ENCODE results near the gene SEMA3F.

Gene SEMA3F

DNA sequence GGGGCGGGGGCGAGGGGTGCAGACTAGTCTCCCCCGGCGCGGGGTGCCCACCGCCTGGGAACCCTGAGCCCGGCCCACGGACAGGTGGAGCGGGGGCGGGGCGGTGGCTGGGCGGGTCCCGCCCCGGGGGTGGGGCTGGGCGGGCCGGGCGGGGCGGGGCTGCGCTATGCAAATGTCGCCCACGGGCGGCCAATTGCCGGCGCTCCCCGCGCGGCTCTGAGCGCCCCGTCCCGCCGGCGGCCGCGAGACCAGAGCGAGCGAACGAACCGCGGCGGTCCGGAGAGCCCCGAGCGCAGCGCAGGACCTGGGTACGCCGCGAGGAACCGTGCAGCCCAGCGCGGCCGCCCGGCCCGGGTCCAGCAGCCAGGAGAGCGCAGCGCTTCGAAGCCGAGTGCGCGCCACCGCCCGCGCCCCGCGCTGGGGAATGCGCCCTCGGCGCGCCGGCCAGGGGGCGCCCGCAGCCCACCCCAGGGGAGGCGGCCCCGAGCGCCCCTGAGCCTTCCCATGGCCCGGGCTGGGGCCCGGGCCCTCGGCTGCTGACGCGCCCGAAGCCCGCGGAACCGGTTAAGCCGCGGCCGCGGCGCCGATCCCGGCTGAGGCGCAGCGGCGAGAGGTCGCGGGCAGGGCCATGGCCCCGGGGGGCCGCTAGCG, at the start of gene SEMA3F:
Gene SEMA3F (plus strand): TSS at position 485 of the 651 bp plus-strand sequence. CDS start 4,299 bp downstream, outside the sequence.
- peak; percentile 51; the same call in 1 of the 2 replicates for TF ChIP-seq TAF1 (IDR thresholded peaks at IDR 0.05; ENCODE audit: low read depth)
- no peak for TF ChIP-seq TCF12 (IDR thresholded peaks at IDR 0.05; ENCODE audit: low read depth)
- peak; percentile 16; the same call in 1 of the 2 replicates for TF ChIP-seq RAD21 (IDR thresholded peaks at IDR 0.05; ENCODE audit: low read depth)
- TF ChIP-seq EGR1 (IDR thresholded peaks at IDR 0.05): no peak; the same call in 1 of the 2 replicates
- no peak for TF ChIP-seq CREB1 (IDR thresholded peaks at IDR 0.05; ENCODE audit: low read depth)
- 0 out of 2 replicates have a peak, but pooled peaks have one; percentile 12 for TF ChIP-seq ZBTB7A (IDR thresholded peaks at IDR 0.05; ENCODE audit: low read depth)
- TF ChIP-seq TEAD4 (IDR thresholded peaks at IDR 0.05): no peak

DNA sequence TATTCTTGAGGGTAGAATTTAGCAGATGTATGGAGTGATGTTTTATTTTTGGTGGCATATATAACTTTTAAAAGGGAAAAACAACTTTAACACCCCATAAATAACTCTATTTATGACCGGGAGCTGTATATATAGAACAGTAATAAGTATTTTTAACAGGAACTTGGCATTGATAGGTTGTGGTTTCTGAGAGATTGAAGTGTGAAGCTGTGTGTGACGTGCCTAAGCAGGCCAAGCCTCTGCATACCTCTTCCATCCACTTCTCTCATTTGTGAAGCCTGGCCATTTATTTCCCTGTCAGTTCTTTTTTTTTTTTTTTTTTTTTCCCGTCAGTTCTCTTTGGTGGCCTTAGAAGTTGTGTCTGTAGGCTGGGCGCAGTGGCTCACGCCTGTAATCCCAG, 43.4 kb upstream of the SEMA3F start:
- TF ChIP-seq, protein P1, sequence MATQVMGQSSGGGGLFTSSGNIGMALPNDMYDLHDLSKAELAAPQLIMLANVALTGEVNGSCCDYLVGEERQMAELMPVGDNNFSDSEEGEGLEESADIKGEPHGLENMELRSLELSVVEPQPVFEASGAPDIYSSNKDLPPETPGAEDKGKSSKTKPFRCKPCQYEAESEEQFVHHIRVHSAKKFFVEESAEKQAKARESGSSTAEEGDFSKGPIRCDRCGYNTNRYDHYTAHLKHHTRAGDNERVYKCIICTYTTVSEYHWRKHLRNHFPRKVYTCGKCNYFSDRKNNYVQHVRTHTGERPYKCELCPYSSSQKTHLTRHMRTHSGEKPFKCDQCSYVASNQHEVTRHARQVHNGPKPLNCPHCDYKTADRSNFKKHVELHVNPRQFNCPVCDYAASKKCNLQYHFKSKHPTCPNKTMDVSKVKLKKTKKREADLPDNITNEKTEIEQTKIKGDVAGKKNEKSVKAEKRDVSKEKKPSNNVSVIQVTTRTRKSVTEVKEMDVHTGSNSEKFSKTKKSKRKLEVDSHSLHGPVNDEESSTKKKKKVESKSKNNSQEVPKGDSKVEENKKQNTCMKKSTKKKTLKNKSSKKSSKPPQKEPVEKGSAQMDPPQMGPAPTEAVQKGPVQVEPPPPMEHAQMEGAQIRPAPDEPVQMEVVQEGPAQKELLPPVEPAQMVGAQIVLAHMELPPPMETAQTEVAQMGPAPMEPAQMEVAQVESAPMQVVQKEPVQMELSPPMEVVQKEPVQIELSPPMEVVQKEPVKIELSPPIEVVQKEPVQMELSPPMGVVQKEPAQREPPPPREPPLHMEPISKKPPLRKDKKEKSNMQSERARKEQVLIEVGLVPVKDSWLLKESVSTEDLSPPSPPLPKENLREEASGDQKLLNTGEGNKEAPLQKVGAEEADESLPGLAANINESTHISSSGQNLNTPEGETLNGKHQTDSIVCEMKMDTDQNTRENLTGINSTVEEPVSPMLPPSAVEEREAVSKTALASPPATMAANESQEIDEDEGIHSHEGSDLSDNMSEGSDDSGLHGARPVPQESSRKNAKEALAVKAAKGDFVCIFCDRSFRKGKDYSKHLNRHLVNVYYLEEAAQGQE (IDR thresholded peaks at IDR 0.05; ENCODE audit: low read depth): no peak
- TF ChIP-seq ZBTB7A (IDR thresholded peaks at IDR 0.05; ENCODE audit: low read depth) (no peak), TAF1 (IDR thresholded peaks at IDR 0.05; ENCODE audit: low read depth) (no peak), TEAD4 (IDR thresholded peaks at IDR 0.05) (no peak), EGR1 (IDR thresholded peaks at IDR 0.05) (no peak), YY1 (IDR thresholded peaks at IDR 0.05; ENCODE audit: low read depth) (no peak), RAD21 (IDR thresholded peaks at IDR 0.05; ENCODE audit: low read depth) (no peak), EP300 (IDR thresholded peaks at IDR 0.05; ENCODE audit: borderline replicate concordance) (no peak), CREB1 (IDR thresholded peaks at IDR 0.05; ENCODE audit: low read depth) (no peak), NFIC (IDR thresholded peaks at IDR 0.05) (no peak), FOXM1 (IDR thresholded peaks at IDR 0.05; ENCODE audit: borderline replicate concordance, low read depth) (no peak), CEBPB (IDR thresholded peaks at IDR 0.05) (no peak), TCF12 (IDR thresholded peaks at IDR 0.05; ENCODE audit: low read depth) (no peak)
- TF ChIP-seq, protein P2, sequence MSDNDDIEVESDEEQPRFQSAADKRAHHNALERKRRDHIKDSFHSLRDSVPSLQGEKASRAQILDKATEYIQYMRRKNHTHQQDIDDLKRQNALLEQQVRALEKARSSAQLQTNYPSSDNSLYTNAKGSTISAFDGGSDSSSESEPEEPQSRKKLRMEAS (IDR thresholded peaks at IDR 0.05): no peak
- TF ChIP-seq, protein P3, sequence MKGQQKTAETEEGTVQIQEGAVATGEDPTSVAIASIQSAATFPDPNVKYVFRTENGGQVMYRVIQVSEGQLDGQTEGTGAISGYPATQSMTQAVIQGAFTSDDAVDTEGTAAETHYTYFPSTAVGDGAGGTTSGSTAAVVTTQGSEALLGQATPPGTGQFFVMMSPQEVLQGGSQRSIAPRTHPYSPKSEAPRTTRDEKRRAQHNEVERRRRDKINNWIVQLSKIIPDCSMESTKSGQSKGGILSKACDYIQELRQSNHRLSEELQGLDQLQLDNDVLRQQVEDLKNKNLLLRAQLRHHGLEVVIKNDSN (IDR thresholded peaks at IDR 0.05): no peak

DNA sequence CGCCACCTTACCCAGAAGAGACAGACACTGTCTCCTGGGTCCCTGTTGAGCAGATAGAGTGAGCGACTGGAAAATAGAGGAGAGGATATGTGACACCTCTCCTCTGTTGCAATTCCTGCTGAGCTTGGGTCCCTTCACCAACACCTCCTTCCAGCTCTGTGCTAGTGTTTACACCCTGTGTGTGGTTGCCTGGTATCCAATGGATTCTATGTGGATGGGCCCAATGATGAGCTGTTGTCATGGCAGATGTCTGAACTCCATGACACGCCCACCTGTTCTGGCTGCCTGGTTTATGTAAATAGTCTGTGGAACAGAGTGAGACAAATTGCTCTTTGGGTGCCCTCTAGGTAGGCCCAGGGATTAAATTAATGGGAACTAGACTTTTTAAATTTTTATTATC, 42.7 kb upstream of the SEMA3F start:
- TF ChIP-seq EGR1 (IDR thresholded peaks at IDR 0.05) (no peak), RAD21 (IDR thresholded peaks at IDR 0.05; ENCODE audit: low read depth) (no peak), NFIC (IDR thresholded peaks at IDR 0.05) (no peak), YY1 (IDR thresholded peaks at IDR 0.05; ENCODE audit: low read depth) (no peak), ZBTB7A (IDR thresholded peaks at IDR 0.05; ENCODE audit: low read depth) (no peak), FOXM1 (IDR thresholded peaks at IDR 0.05; ENCODE audit: borderline replicate concordance, low read depth) (no peak), TAF1 (IDR thresholded peaks at IDR 0.05; ENCODE audit: low read depth) (no peak), CEBPB (IDR thresholded peaks at IDR 0.05) (no peak), EP300 (IDR thresholded peaks at IDR 0.05; ENCODE audit: borderline replicate concordance) (no peak), TCF12 (IDR thresholded peaks at IDR 0.05; ENCODE audit: low read depth) (no peak)
- TF ChIP-seq, protein P1 (IDR thresholded peaks at IDR 0.05; ENCODE audit: low read depth): no peak
- TF ChIP-seq, protein P3 (IDR thresholded peaks at IDR 0.05): no peak
- TF ChIP-seq, protein P2 (IDR thresholded peaks at IDR 0.05): no peak

DNA sequence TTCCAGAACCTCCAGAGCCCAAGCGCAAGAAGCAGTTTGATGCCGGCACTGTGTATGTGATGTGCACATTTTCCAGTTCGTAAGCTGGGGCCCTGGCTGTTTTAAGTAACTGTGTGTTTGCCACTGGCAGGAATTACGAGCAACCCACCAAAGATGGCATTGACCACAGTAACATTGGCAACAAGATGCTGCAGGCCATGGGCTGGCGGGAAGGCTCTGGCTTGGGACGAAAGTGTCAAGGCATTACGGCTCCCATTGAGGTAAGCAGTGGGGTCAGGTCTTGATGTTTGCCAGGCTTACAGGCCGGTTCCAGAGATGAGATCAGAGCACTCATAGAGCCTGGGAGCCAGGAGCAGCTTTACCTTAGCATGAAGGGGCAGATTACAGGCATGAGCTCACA, 38.0 kb upstream of the SEMA3F start:
- TF ChIP-seq YY1 (IDR thresholded peaks at IDR 0.05; ENCODE audit: low read depth): no peak
- TF ChIP-seq, protein P3 (IDR thresholded peaks at IDR 0.05): no peak
- no peak for TF ChIP-seq TAF1 (IDR thresholded peaks at IDR 0.05; ENCODE audit: low read depth)
- TF ChIP-seq, protein P1 (IDR thresholded peaks at IDR 0.05; ENCODE audit: low read depth): no peak
- TF ChIP-seq, protein P2 (IDR thresholded peaks at IDR 0.05): no peak
- no peak for TF ChIP-seq EP300 (IDR thresholded peaks at IDR 0.05; ENCODE audit: borderline replicate concordance)
- no peak for TF ChIP-seq CREB1 (IDR thresholded peaks at IDR 0.05; ENCODE audit: low read depth)
- no peak for TF ChIP-seq TCF12 (IDR thresholded peaks at IDR 0.05; ENCODE audit: low read depth)
- no peak for TF ChIP-seq TEAD4 (IDR thresholded peaks at IDR 0.05)
- no peak for TF ChIP-seq ZBTB7A (IDR thresholded peaks at IDR 0.05; ENCODE audit: low read depth)
- TF ChIP-seq EGR1 (IDR thresholded peaks at IDR 0.05): no peak
- TF ChIP-seq FOXM1 (IDR thresholded peaks at IDR 0.05; ENCODE audit: borderline replicate concordance, low read depth): no peak
- no peak for TF ChIP-seq CEBPB (IDR thresholded peaks at IDR 0.05)
- TF ChIP-seq NFIC (IDR thresholded peaks at IDR 0.05): no peak
- TF ChIP-seq RAD21 (IDR thresholded peaks at IDR 0.05; ENCODE audit: low read depth): no peak
